ENCODE results near the gene RAP1A.
A peak's percentile ranks its signal among the peaks of the same experiment; 100 is the strongest.

Gene RAP1A

DNA sequence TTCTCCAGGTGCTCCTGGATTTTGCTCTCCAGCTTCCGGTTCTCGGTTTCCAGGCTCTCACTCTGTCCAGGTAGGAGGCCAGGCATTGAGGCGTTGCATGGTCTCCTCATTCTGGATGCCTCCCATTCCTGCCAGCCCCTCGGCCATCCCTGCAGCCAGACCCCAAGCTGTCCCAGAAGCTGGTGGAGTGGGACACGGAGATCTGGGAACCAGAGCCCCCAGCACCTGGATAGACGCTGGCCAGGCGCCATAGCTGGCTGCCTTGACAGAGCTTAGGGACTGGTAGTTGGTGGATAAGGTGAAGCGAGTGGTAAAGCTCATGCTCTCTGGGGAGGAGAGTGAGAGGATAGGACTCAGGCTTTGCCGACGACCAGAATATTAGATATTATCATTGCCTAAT lies 29.6 kb downstream of the RAP1A start:
- TF ChIP-seq, protein P1, sequence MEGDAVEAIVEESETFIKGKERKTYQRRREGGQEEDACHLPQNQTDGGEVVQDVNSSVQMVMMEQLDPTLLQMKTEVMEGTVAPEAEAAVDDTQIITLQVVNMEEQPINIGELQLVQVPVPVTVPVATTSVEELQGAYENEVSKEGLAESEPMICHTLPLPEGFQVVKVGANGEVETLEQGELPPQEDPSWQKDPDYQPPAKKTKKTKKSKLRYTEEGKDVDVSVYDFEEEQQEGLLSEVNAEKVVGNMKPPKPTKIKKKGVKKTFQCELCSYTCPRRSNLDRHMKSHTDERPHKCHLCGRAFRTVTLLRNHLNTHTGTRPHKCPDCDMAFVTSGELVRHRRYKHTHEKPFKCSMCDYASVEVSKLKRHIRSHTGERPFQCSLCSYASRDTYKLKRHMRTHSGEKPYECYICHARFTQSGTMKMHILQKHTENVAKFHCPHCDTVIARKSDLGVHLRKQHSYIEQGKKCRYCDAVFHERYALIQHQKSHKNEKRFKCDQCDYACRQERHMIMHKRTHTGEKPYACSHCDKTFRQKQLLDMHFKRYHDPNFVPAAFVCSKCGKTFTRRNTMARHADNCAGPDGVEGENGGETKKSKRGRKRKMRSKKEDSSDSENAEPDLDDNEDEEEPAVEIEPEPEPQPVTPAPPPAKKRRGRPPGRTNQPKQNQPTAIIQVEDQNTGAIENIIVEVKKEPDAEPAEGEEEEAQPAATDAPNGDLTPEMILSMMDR (IDR thresholded peaks at IDR 0.05; ENCODE audit: insufficient read depth, low read depth, low read length, missing control alignments) = no peak
- no peak overlapping the region for H3K4me3 ChIP-seq (ENCODE audit: low read depth, low read length)
- DNase-seq (ENCODE audit: low read depth) = no peak

DNA sequence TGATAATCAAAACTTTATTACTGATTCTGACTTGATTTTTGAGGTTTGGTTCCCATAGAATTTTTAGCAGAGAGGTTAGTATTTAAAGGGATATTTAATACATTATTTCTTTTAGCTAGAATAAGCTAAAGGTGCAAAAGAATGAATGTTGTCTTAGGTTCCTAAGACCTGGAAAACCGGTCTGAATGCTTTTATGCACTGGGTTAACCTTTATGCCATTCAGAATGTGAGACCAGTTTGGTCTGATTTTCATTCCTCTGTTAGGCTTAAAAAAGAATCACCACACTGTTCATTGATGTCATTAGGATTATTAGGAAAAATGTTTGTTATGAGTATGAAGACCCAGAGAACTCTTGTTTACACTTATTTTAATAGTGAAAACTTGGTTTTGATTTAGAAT lies 30.1 kb downstream of the RAP1A start:
- TF ChIP-seq, protein P1 (IDR thresholded peaks at IDR 0.05; ENCODE audit: insufficient read depth, low read depth, low read length, missing control alignments) = no peak
- no peak overlapping the region for H3K4me3 ChIP-seq (ENCODE audit: low read depth, low read length)
- DNase-seq (ENCODE audit: low read depth) = no peak

DNA sequence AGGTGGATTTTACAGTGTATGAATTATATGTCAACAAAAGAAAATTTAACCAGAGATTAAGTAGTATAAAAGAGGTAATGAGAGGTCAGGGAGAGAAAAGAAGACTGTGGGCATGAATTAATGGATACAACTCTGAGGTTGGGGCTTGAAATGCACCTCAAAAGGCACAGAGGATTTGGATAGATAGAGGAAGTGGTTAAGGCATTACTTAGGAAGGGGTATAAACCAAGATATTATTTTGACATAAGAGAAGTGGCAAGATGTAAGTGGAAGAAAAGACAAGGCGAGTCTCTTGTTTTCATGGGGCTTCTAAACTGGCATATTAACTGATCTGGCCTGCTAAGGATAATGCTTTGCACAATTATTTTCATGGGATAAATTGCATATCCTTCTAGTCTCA lies 34.1 kb downstream of the RAP1A start:
- no peak overlapping the region for H3K4me3 ChIP-seq (ENCODE audit: low read depth, low read length)
- TF ChIP-seq, protein P1 (IDR thresholded peaks at IDR 0.05; ENCODE audit: insufficient read depth, low read depth, low read length, missing control alignments) = no peak
- DNase-seq (ENCODE audit: low read depth) = no peak

DNA sequence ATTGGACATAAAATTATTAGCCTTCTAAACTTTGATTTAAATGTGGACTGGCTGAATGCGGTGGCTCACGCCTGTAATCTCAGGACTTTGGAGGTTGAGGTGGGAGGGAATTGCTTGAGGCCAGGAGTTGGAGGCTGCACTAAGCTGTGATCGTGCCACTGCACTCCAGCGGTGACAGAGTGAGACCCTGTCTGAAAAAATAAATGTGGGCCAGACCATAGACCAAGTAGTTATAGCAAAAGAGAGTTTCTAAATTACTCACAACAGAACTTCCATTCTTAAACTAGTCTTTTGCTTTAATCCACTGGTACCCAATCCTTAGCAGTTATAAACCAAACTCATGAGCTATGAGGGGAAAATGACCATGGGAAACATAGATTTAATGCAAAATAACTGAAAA lies 35.2 kb downstream of the RAP1A start:
- DNase-seq (ENCODE audit: low read depth) = peak; percentile 69

DNA sequence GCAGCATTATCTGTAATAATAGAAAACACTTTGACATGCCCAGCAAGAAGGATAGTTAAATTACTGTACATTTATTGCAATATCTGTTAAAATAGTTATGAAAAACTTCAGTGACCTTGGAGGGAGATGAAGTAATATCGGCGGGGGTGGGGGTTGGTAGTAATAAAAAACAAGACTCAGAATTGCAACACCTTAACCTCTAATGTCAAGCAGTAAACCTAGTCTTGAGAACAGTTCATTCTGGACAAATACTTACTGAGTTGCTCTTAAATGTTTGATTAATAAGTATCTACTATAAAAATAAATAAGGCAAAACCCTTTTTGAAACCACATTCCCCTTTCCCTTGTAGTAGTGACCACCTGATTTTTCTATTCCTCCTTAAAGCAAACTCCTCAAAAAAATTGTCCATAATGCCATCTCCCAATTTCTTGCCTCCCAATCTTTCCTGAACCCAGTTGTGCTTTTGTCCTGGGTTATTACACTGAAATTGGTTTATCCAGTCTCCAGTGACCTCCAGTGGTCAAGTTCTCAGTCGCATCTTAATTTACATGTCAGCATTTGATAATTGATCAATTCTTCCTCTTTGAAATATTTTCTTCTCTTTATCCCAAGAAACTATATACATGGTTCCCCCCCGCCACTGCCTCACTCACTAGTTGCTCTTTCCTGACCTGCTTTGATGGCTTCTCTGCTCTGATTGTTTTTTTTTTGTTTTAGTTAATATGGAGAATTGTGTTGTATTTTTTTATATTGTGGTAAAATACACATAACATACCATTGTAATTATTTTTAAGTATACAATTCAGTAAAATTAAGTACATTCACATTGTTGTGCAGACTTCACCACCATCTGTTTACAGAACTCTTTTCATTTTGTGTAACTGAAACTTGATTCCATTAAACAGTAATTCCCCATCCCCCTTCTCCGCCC lies 36.8 kb downstream of the RAP1A start:
- H3K4me3 ChIP-seq (ENCODE audit: low read depth, low read length) = no peak overlapping the region
- TF ChIP-seq, protein P1 (IDR thresholded peaks at IDR 0.05; ENCODE audit: insufficient read depth, low read depth, low read length, missing control alignments) = peak; percentile 44
- DNase-seq (ENCODE audit: low read depth) = peak; percentile 57

More for the DNA sequence above, 35.2 kb downstream of the RAP1A start:
- TF ChIP-seq, protein P1 (IDR thresholded peaks at IDR 0.05; ENCODE audit: insufficient read depth, low read depth, low read length, missing control alignments) = no peak
- no peak overlapping the region for H3K4me3 ChIP-seq (ENCODE audit: low read depth, low read length)

DNA sequence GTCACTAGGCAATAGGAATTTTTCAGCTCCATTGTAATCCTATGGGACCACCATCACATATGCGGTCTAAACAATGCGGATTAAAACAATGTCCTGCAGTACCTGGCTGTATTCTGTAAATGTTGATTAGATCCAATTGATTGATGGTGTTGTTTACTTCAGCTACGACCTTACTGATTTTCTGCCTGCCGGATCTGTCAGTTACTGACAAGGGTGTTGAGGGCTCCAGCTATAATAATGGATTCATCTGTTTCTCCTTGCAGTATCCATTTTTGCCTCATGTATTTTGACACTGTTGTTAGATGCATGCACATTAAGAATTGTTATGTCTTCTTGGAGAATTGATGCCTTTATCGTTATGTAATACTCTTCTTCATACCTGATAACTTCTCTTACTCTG lies 39.0 kb downstream of the RAP1A start:
- no peak for DNase-seq (ENCODE audit: low read depth)
- TF ChIP-seq, protein P1 (IDR thresholded peaks at IDR 0.05; ENCODE audit: insufficient read depth, low read depth, low read length, missing control alignments) = no peak

More for the DNA sequence above, 39.0 kb downstream of the RAP1A start:
- no peak overlapping the region for H3K4me3 ChIP-seq (ENCODE audit: low read depth, low read length)
